Astrocyte (in vitro differentiated cells and primary cell): ENCODE data around the gene UVRAG. TPM values are rescaled to one million over a fixed set of nuclear protein-coding genes. Genes with fewer than 3 reads are reported as not detected.

ENCODE experiments used
- DNase-seq: peaks from one replicate; pipeline ENCODE4 v3.0.0-alpha.2; 2010; ENCODE audit warnings: low read depth
- FAIRE-seq: peaks from 2 replicates; lab custom pipeline; 2011; peaks lifted over from hg19 to GRCh38; lab: Jason Lieb, UNC
- H2AFZ ChIP-seq: 2 replicates; pipeline ENCODE4 v1.6.0; 2012; ENCODE audit warnings: low read depth, low read length, inconsistent platforms
- H3K27ac ChIP-seq: 2 replicates; pipeline ENCODE4 v1.5.1; 2011; ENCODE audit warnings: low read depth, low read length, inconsistent platforms
- H3K27me3 ChIP-seq: 2 replicates; pipeline ENCODE4 v1.6.0; 2011; ENCODE audit warnings: low read length, inconsistent platforms; ENCODE audit not compliant: insufficient read depth
- H3K36me3 ChIP-seq: 2 replicates; pipeline ENCODE4 v1.5.1; 2011; ENCODE audit warnings: low read length, inconsistent platforms; ENCODE audit not compliant: insufficient read depth
- H3K4me1 ChIP-seq: 2 replicates; pipeline ENCODE4 v1.5.1; 2011; ENCODE audit warnings: low read length, inconsistent platforms; ENCODE audit not compliant: insufficient read depth
- H3K4me2 ChIP-seq: 2 replicates; pipeline ENCODE4 v1.6.0; 2012; ENCODE audit warnings: low read length, inconsistent platforms
- H3K4me3 ChIP-seq: 2 replicates; pipeline ENCODE4 v1.5.1; 2011; ENCODE audit warnings: low read depth, mild to moderate bottlenecking, low read length, inconsistent platforms; ENCODE audit not compliant: insufficient read depth
- H3K79me2 ChIP-seq: 2 replicates; pipeline ENCODE4 v1.6.0; 2012; ENCODE audit warnings: mild to moderate bottlenecking, low read length, inconsistent platforms; ENCODE audit not compliant: insufficient read depth
- H3K9ac ChIP-seq: 2 replicates; pipeline ENCODE4 v1.6.0; 2012; ENCODE audit warnings: mild to moderate bottlenecking, low read length, inconsistent platforms
- H3K9me3 ChIP-seq: 2 replicates; pipeline ENCODE4 v1.5.1; 2012; ENCODE audit warnings: low read depth, mild to moderate bottlenecking, low read length, inconsistent platforms; ENCODE audit not compliant: insufficient read depth
- H4K20me1 ChIP-seq: 2 replicates; pipeline ENCODE4 v1.6.0; 2012; ENCODE audit warnings: low read length, inconsistent platforms; ENCODE audit not compliant: insufficient read depth
- H3K27ac Mint-ChIP-seq: one replicate; pipeline ENCODE4 v1.8.0; 2021; ENCODE audit warnings: mild to moderate bottlenecking, mixed read lengths; ENCODE audit not compliant: unreplicated experiment
- H3K27me3 Mint-ChIP-seq: one replicate; pipeline ENCODE4 v1.8.0; 2021; ENCODE audit warnings: low read depth, mixed read lengths; ENCODE audit not compliant: unreplicated experiment
- H3K36me3 Mint-ChIP-seq: one replicate; pipeline ENCODE4 v1.8.0; 2021; ENCODE audit warnings: low read depth, mixed read lengths; ENCODE audit not compliant: unreplicated experiment
- H3K4me1 Mint-ChIP-seq: one replicate; pipeline ENCODE4 v1.8.0; 2021; ENCODE audit warnings: low read depth, mixed read lengths; ENCODE audit not compliant: unreplicated experiment
- H3K4me3 Mint-ChIP-seq: one replicate; pipeline ENCODE4 v1.8.0; 2021; ENCODE audit warnings: mild to moderate bottlenecking, moderate library complexity, mixed read lengths; ENCODE audit not compliant: unreplicated experiment
- H3K9me3 Mint-ChIP-seq: one replicate; pipeline ENCODE4 v1.8.0; 2021; ENCODE audit warnings: mild to moderate bottlenecking, mixed read lengths; ENCODE audit not compliant: unreplicated experiment
- CTCF ChIP-seq: IDR thresholded peaks from 2 replicates; pipeline ENCODE4 v1.5.1; 2011; ENCODE audit warnings: low read depth, mild to moderate bottlenecking, inconsistent platforms, low read length, moderate library complexity; ENCODE audit not compliant: insufficient read depth
- EZH2 ChIP-seq: IDR thresholded peaks from 2 replicates; pipeline ENCODE4 v1.6.1; 2012; ENCODE audit warnings: mild to moderate bottlenecking, low read length, inconsistent platforms; ENCODE audit not compliant: insufficient read depth
- total RNA-seq: library from RNA; stranded (reverse); gene quantifications from 2 replicates; pipeline ENCODE4 v1.2.1, GENCODE V29; 2021

Gene UVRAG
- total RNA-seq, 1 donor from 2014 or later, result 15.3 TPM

GRCh38 chr11:76069001-76069400 is 254.0 kb downstream of the UVRAG start:
- no peak overlapping the region for H3K9ac ChIP-seq
- H3K4me1 Mint-ChIP-seq, result peaks cover 12% of the 10 kb centered on the region
- H3K36me3 Mint-ChIP-seq, result peaks cover 5% of the 10 kb centered on the region
- H3K4me3 Mint-ChIP-seq, result no peak overlapping the region
- H3K4me1 ChIP-seq, result no peaks in the 10 kb centered on the region
- no peak overlapping the region for H3K4me3 ChIP-seq
- FAIRE-seq (no peak), DNase-seq (no peak)
- H3K27ac ChIP-seq, result no peak overlapping the region
- no peaks in the 10 kb centered on the region for H3K36me3 ChIP-seq
- TF ChIP-seq EZH2 (no peak), CTCF (no peak)
- H3K27ac Mint-ChIP-seq, result no peak overlapping the region
- H3K27me3 ChIP-seq, result no peaks in the 10 kb centered on the region
- no peaks in the 10 kb centered on the region for H3K27me3 Mint-ChIP-seq
- H4K20me1 ChIP-seq, result no peaks in the 10 kb centered on the region
- H3K9me3 Mint-ChIP-seq, result no peaks in the 10 kb centered on the region
- no peak overlapping the region for H2AFZ ChIP-seq
- H3K9me3 ChIP-seq, result no peaks in the 10 kb centered on the region
- H3K79me2 ChIP-seq, result no peaks in the 10 kb centered on the region
- no peak overlapping the region for H3K4me2 ChIP-seq

GRCh38 chr11:76071090-76071489 is 256.1 kb downstream of the UVRAG start:
- Histone ChIP-seq H4K20me1 (no peaks in the 10 kb centered on the region), H3K4me2 (no peak overlapping the region), H3K4me1 (peaks cover 6% of the 10 kb centered on the region), H2AFZ (no peak overlapping the region), H3K4me3 (no peak overlapping the region), H3K79me2 (no peaks in the 10 kb centered on the region), H3K9ac (no peak overlapping the region), H3K36me3 (no peaks in the 10 kb centered on the region), H3K9me3 (no peaks in the 10 kb centered on the region), H3K27ac (no peak overlapping the region), H3K27me3 (no peaks in the 10 kb centered on the region)
- Mint-ChIP-seq H3K27ac (no peak overlapping the region), H3K4me1 (peaks cover 28% of the 10 kb centered on the region), H3K4me3 (no peak overlapping the region), H3K9me3 (no peaks in the 10 kb centered on the region), H3K36me3 (peaks cover 5% of the 10 kb centered on the region), H3K27me3 (no peaks in the 10 kb centered on the region)
- TF ChIP-seq EZH2 (no peak), CTCF (no peak)
- DNase-seq, result no peak
- no peak for FAIRE-seq

GRCh38 chr11:76073724-76074123 is 258.7 kb downstream of the UVRAG start:
- no peak for TF ChIP-seq EZH2
- no peak for TF ChIP-seq CTCF
- Histone ChIP-seq H2AFZ (no peak overlapping the region), H3K4me1 (peaks cover 10% of the 10 kb centered on the region), H3K79me2 (no peaks in the 10 kb centered on the region), H4K20me1 (no peaks in the 10 kb centered on the region), H3K9ac (no peak overlapping the region), H3K27ac (no peak overlapping the region), H3K36me3 (no peaks in the 10 kb centered on the region), H3K4me3 (no peak overlapping the region), H3K9me3 (no peaks in the 10 kb centered on the region), H3K4me2 (no peak overlapping the region), H3K27me3 (no peaks in the 10 kb centered on the region)
- H3K4me3 Mint-ChIP-seq, result no peak overlapping the region
- H3K9me3 Mint-ChIP-seq, result no peaks in the 10 kb centered on the region
- H3K27ac Mint-ChIP-seq, result no peak overlapping the region
- H3K27me3 Mint-ChIP-seq, result no peaks in the 10 kb centered on the region
- DNase-seq (peak; percentile 41), FAIRE-seq (no peak)
- H3K4me1 Mint-ChIP-seq, result peaks cover 32% of the 10 kb centered on the region
- no peaks in the 10 kb centered on the region for H3K36me3 Mint-ChIP-seq
